Measurements from ENCODE around the gene UBE2U.

UBE2U gene

GRCh38 chr1:64182207-64182606, 21.2 kb upstream of the UBE2U start:
- Mint-ChIP-seq H3K4me3 (no peak overlapping the region), H3K9me3 (no peaks in the 10 kb centered on the region), H3K27ac (no peak overlapping the region), H3K4me1 (no peaks in the 10 kb centered on the region), H3K36me3 (no peaks in the 10 kb centered on the region)
- no peak for DNase-seq (ENCODE audit: low spot score in 2 of 2)
- no peak for ATAC-seq

GRCh38 chr1:64183395-64184002, 19.9 kb upstream of the UBE2U start:
- DNase-seq (ENCODE audit: low spot score in 2 of 2), result no peak
- H3K27ac Mint-ChIP-seq, result no peak overlapping the region
- no peak for ATAC-seq
- no peak overlapping the region for H3K4me3 Mint-ChIP-seq
- no peaks in the 10 kb centered on the region for H3K4me1 Mint-ChIP-seq
- H3K36me3 Mint-ChIP-seq, result no peaks in the 10 kb centered on the region
- no peaks in the 10 kb centered on the region for H3K9me3 Mint-ChIP-seq

DNA sequence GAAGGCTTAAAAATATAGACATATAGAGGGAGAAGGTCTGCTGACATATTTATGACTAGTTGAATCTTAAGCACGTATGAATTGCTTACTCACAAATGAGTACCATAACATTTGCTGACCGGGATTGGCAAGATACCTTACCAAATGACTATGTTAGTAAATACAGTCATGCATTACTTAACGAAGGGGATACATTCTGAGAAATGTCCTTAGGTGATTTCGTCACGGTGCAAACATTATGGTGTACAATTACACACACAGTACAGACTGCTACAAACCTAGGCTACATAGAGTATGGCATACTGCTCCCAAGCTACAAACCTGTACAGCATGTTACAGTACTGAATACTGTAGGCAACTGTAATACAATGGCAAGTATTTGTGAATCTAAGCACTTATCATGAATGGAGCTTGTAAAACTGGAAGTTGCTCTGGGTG, 19.4 kb upstream of the UBE2U start:
- ATAC-seq (no peak), DNase-seq (ENCODE audit: low spot score in 2 of 2) (no peak)
- Mint-ChIP-seq H3K27ac (no peak overlapping the region), H3K36me3 (no peaks in the 10 kb centered on the region), H3K4me3 (no peak overlapping the region), H3K4me1 (no peaks in the 10 kb centered on the region), H3K9me3 (no peaks in the 10 kb centered on the region)

GRCh38 chr1:64186138-64186897, 17.1 kb upstream of the UBE2U start:
- H3K9me3 Mint-ChIP-seq, result no peaks in the 10 kb centered on the region
- ATAC-seq, result no peak
- no peak overlapping the region for H3K4me3 Mint-ChIP-seq
- no peak overlapping the region for H3K27ac Mint-ChIP-seq
- DNase-seq (ENCODE audit: low spot score in 2 of 2), result no peak
- H3K36me3 Mint-ChIP-seq, result no peaks in the 10 kb centered on the region
- no peaks in the 10 kb centered on the region for H3K4me1 Mint-ChIP-seq

- no peaks in the 10 kb centered on the region for H3K9me3 Mint-ChIP-seq
- no peak overlapping the region for H3K27ac Mint-ChIP-seq
- H3K4me3 Mint-ChIP-seq, result no peak overlapping the region
- no peak for DNase-seq (ENCODE audit: low spot score in 2 of 2)
- ATAC-seq, result peak; percentile 6
- no peaks in the 10 kb centered on the region for H3K36me3 Mint-ChIP-seq
- H3K4me1 Mint-ChIP-seq, result no peaks in the 10 kb centered on the region
These were observed 16.5 kb upstream of the UBE2U start for GRCh38 chr1:64186898-64187280.

DNA sequence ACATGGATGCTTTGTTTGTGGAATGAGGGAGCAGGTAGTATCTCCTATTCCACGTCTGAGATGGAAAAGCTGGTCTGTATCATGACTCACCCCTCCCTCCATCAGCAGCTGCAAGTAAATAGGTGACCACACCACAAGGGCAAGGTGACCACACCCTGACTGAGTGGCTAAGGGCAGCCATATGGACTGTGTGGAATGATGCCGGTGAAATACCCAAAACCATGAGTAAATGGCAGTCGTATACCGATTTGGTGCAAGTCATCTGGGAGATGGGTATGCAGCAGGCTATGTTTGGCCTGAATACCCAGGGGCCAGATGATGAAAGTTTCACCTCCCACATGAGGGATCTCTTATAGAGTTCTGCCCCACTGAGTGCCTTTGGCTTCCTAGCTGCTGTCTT, 15.8 kb upstream of the UBE2U start:
- no peak for DNase-seq (ENCODE audit: low spot score in 2 of 2)
- no peaks in the 10 kb centered on the region for H3K9me3 Mint-ChIP-seq
- H3K4me3 Mint-ChIP-seq, result no peak overlapping the region
- no peak for ATAC-seq
- H3K36me3 Mint-ChIP-seq, result no peaks in the 10 kb centered on the region
- H3K27ac Mint-ChIP-seq, result no peak overlapping the region
- H3K4me1 Mint-ChIP-seq, result no peaks in the 10 kb centered on the region

DNA sequence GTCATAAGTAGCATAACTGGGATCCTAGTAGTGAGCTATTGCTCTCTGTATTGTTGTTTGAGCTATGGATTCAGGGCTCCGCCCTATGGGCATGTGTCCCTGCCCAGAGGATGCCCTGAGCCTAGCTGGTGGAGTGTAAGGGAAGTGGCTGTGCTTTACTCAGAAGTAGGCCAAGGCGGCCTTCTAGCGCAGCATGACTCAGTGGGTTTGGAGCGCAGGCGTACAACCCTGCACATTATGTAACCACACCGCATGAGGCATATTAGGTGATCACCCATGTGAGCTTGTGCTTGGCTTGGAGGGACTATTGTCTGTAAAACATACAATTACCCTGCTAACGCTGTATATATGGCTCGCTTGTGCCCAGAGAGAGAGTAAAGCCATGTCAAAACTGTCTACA, 11.1 kb upstream of the UBE2U start:
- Mint-ChIP-seq H3K4me1 (no peaks in the 10 kb centered on the region), H3K27ac (no peak overlapping the region), H3K9me3 (no peaks in the 10 kb centered on the region), H3K4me3 (no peak overlapping the region), H3K36me3 (no peaks in the 10 kb centered on the region)
- no peak for DNase-seq (ENCODE audit: low spot score in 2 of 2)
- ATAC-seq, result no peak

DNA sequence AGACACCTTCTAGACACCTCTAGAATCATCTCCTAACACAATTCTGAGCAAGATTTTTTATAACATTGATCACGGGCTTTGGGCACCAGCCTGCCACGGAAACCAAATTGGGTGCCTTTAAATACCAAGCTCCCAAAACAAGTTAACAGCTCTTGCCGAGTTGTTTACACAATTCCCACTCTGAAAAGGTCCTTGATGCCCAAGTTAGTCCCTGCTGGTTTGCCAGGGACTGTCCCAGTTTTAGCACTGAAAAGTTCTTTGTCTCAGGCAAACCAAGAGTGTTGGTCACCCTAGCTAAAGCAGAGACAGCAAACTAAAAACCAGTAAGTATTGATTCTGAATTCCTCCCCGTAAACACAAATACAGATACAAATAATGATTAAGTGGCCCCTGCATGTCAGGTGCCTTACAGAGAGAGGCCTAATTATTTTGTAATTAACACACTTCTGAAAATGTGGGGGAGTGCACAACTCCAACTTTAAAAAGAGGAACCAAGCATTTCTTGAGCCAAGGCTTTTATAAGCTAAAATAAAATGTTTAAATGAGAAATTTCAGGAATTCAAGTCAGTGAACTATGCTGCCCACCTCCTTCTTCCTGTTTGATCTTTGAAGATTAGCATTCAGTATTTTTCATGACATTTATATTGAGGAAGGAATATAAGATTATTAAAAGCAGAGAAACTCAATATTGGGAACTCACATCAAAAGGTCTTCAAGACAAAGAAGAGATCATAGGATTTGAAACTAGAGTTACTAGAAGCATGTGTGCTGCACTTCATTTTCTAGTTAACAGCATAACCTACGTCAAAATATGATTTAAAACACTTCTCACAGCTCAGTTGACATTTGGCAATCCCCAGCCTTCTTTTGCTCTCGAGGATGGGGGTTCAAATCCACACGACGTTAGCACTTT, 9.0 kb upstream of the UBE2U start:
- no peak for ATAC-seq
- Mint-ChIP-seq H3K4me3 (no peak overlapping the region), H3K27ac (no peak overlapping the region), H3K9me3 (peaks cover 4% of the 10 kb centered on the region), H3K4me1 (no peaks in the 10 kb centered on the region), H3K36me3 (no peaks in the 10 kb centered on the region)
- DNase-seq (ENCODE audit: low spot score in 2 of 2), result no peak

DNA sequence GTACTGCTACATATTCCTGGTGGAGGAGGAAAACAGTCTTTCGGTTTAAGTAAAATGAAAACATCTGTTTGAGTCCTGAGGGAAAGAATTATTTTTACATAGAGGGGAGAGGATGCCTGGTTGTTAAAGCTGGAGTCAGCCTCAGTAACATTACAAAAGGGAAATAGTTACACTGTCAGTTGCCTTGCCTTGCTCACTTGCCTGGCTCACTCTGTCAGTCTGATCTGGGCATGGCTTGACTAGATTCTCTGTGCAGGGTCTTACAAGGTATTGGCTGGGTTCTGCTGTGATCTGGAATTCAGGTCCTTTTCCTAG, 8.4 kb upstream of the UBE2U start:
- DNase-seq (ENCODE audit: low spot score in 2 of 2) (no peak), ATAC-seq (no peak)
- H3K4me1 Mint-ChIP-seq, result no peaks in the 10 kb centered on the region
- H3K27ac Mint-ChIP-seq, result no peak overlapping the region
- no peaks in the 10 kb centered on the region for H3K36me3 Mint-ChIP-seq
- no peak overlapping the region for H3K4me3 Mint-ChIP-seq
- peaks cover 4% of the 10 kb centered on the region for H3K9me3 Mint-ChIP-seq

- H3K27ac Mint-ChIP-seq, result no peak overlapping the region
- no peak for DNase-seq (ENCODE audit: low spot score in 2 of 2)
- no peaks in the 10 kb centered on the region for H3K4me1 Mint-ChIP-seq
- peak; percentile 33 for ATAC-seq
- H3K9me3 Mint-ChIP-seq, result peaks cover 4% of the 10 kb centered on the region
- no peak overlapping the region for H3K4me3 Mint-ChIP-seq
- H3K36me3 Mint-ChIP-seq, result no peaks in the 10 kb centered on the region
These were observed 7.2 kb upstream of the UBE2U start for GRCh38 chr1:64196074-64196870.

DNA sequence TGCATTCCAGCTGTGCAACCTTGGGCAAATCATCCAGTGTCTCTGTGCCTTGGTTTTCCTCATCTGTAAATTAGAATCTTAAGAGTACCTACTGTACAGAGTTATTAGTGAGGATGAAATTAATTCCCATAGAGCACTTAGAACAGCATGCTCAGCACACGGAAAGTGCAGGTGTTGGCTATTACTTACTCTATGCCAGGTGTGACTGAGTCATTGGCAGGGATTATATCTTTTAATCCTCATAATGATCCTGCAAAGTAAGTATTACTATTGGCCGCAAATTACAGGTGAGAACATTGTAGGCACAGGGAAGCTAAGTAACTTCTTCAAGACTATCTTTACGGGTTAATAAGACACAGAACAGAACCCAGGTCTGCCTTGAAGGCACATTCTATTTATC, 6.3 kb upstream of the UBE2U start:
- DNase-seq (ENCODE audit: low spot score in 2 of 2) (no peak), ATAC-seq (no peak)
- no peaks in the 10 kb centered on the region for H3K4me1 Mint-ChIP-seq
- H3K36me3 Mint-ChIP-seq, result no peaks in the 10 kb centered on the region
- H3K27ac Mint-ChIP-seq, result no peak overlapping the region
- H3K4me3 Mint-ChIP-seq, result no peak overlapping the region
- peaks cover 4% of the 10 kb centered on the region for H3K9me3 Mint-ChIP-seq

DNA sequence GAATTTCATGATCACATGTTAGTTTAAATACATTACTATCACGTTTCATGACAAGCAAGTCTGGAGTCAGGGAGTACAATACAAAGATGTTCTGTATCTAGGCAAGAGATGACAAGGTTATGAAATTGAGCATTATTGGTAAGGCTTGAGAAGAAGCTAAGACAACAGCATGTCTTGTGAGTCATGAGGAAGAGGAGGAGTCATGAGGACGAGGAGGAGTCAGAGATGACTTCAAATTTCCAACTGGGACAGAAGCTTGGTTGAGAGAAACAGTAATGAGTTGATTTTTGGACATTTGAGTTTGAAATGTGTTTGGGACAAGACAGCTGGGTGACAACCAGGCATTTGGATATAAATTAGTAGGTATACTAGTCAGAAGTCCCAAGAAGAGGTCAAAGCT, 4.3 kb upstream of the UBE2U start:
- Mint-ChIP-seq H3K9me3 (peaks cover 7% of the 10 kb centered on the region), H3K36me3 (no peaks in the 10 kb centered on the region), H3K4me1 (no peaks in the 10 kb centered on the region), H3K27ac (no peak overlapping the region), H3K4me3 (no peak overlapping the region)
- no peak for ATAC-seq
- no peak for DNase-seq (ENCODE audit: low spot score in 2 of 2)

DNA sequence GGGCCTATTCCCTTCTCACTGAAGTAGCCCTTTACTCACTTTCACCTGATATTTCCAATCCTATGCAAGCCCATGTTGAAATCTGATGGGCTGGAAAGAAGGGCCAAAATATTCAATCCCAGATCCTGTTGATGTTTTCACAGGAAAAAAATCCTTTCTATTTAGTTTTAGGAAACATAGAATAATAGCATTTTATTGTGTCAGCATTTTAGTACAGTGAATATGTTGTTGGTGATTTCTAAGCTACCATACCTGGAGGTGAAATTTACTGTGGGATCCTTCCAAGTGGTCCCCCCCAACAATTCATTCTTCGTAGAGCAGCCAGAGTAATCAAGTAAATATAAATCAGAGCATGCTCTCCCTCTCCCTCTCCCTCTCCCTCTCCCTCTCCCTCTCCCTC, 3.4 kb upstream of the UBE2U start:
- H3K36me3 Mint-ChIP-seq, result no peaks in the 10 kb centered on the region
- no peak overlapping the region for H3K4me3 Mint-ChIP-seq

DNA sequence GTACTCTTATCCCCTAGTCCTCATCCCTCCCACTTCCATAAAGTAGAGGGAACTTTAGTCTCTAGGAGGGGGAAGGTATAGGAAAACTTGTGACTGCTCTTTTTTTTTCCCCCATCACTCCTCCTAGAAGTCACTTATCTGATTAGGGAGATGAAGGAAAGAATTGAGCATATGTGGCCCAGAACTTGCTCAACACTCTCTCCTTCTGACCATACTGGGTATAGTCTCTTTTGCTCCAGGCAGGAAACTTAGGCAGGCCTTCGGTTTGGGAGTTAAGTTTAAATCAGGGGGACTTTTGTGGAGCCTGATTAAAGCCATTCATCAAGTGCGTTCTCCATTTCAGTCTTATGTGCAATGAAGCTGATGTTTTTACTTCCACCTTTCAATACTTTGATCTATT, 5.8 kb downstream of the UBE2U start:
- H3K4me3 Mint-ChIP-seq, result no peak overlapping the region
- H3K4me1 Mint-ChIP-seq, result no peaks in the 10 kb centered on the region
- no peaks in the 10 kb centered on the region for H3K9me3 Mint-ChIP-seq
- H3K27ac Mint-ChIP-seq, result no peak overlapping the region
- DNase-seq (ENCODE audit: low spot score in 2 of 2) (no peak), ATAC-seq (no peak)
- H3K36me3 Mint-ChIP-seq, result no peaks in the 10 kb centered on the region

More for the DNA sequence above, 3.4 kb upstream of the UBE2U start:
- Mint-ChIP-seq H3K27ac (no peak overlapping the region), H3K9me3 (peaks cover 7% of the 10 kb centered on the region), H3K4me1 (no peaks in the 10 kb centered on the region)
- DNase-seq (ENCODE audit: low spot score in 2 of 2), result no peak
- no peak for ATAC-seq

GRCh38 chr1:64212031-64212430, 8.6 kb downstream of the UBE2U start:
- H3K4me3 Mint-ChIP-seq, result no peak overlapping the region

More at GRCh38 chr1:64212031-64212430, 8.6 kb downstream of the UBE2U start:
- DNase-seq (ENCODE audit: low spot score in 2 of 2) (no peak), ATAC-seq (no peak)
- Mint-ChIP-seq H3K9me3 (no peaks in the 10 kb centered on the region), H3K27ac (no peak overlapping the region), H3K36me3 (no peaks in the 10 kb centered on the region), H3K4me1 (no peaks in the 10 kb centered on the region)

All from stimulated activated effector memory CD8-positive, alpha-beta T cell treated with anti-CD3 and anti-CD28 coated beads, Interleukin-12 subunit alpha, Interleukin-12 subunit beta, amount 100 ng/mL, for 72 hours (primary cell).